BLaER1 treated with 17β-estradiol and CSF1 and Interleukin-3, amounts not matched to agents 10 nM and 100 nM (cell line): ENCODE data around the gene MSX1.

ENCODE experiments used
- H3K27ac ChIP-seq, 11 experiments: shearing (Covaris generic); formaldehyde crosslinking; 2 replicates each; pipeline ENCODE4 v1.8.1; 2022
- H3K27me3 ChIP-seq, 11 experiments: shearing (Covaris generic); formaldehyde crosslinking; 2 replicates each; pipeline ENCODE4 v1.8.1; 2022
- H3K36me3 ChIP-seq, 11 experiments: shearing (Covaris generic); formaldehyde crosslinking; 2 replicates each; pipeline ENCODE4 v1.8.1; 2022
- H3K4me1 ChIP-seq, 10 experiments: shearing (Covaris generic); formaldehyde crosslinking; 2 replicates each; pipeline ENCODE4 v1.8.1; 2022
- H3K4me2 ChIP-seq, 11 experiments: shearing (Covaris generic); formaldehyde crosslinking; 2 replicates each; pipeline ENCODE4 v1.8.1; 2022
- H3K4me3 ChIP-seq, 10 experiments: shearing (Covaris generic); formaldehyde crosslinking; 2 replicates each; pipeline ENCODE4 v1.8.1; 2022
- H3K9ac ChIP-seq, 11 experiments: shearing (Covaris generic); formaldehyde crosslinking; 2 replicates each; pipeline ENCODE4 v1.8.1; 2022
- H3K9me3 ChIP-seq, 11 experiments: shearing (Covaris generic); formaldehyde crosslinking; replicated peaks in 1 of 11; 2 replicates each; pipeline ENCODE4 v1.8.1; 2022
- H4K20me1 ChIP-seq, 11 experiments: shearing (Covaris generic); formaldehyde crosslinking; 2 replicates each; pipeline ENCODE4 v1.8.1; 2022
- Cebpa-rat ChIP-seq, 11 experiments: shearing (Covaris generic); IDR thresholded peaks; 2 replicates each; pipeline ENCODE4 v1.8.1; 2022

MSX1 gene

DNA sequence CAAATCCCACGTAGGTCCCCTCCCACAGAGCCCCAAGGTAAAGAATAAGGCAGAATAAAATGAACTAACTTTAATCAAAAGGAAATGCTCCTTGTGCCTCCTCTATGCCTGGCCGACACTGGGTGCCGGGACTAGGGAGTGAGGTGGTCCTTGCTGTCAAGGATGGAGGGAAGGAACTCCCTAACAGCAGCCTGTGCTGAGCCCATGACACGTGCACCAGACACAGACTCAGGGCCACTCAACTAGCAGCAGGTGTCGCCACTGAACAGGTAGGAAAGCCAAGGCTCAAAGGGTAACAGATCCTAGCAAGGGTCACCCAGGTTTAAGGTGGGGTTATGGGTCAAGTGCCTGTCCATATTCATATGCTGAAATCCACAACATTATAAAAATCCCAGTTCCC lies 29.2 kb downstream of the MSX1 start:
- no peaks in the 10 kb centered on the region for H3K36me3 ChIP-seq
- no peak overlapping the region for H3K4me2 ChIP-seq
- H4K20me1 ChIP-seq, result no peaks in the 10 kb centered on the region
- no peaks in the 10 kb centered on the region for H3K9me3 ChIP-seq
- H3K27me3 ChIP-seq, result no peaks in the 10 kb centered on the region
- H3K27ac ChIP-seq, result no peak overlapping the region
- no peak overlapping the region for H3K4me3 ChIP-seq
- no peak overlapping the region for H3K9ac ChIP-seq
- H3K4me1 ChIP-seq, result peaks cover 0 to 5% (median 0%) of the 10 kb centered on the region in 10 experiments; a peak in 3 of 20 replicates
- TF ChIP-seq Cebpa-rat (IDR thresholded peaks at IDR 0.05), result no peak

DNA sequence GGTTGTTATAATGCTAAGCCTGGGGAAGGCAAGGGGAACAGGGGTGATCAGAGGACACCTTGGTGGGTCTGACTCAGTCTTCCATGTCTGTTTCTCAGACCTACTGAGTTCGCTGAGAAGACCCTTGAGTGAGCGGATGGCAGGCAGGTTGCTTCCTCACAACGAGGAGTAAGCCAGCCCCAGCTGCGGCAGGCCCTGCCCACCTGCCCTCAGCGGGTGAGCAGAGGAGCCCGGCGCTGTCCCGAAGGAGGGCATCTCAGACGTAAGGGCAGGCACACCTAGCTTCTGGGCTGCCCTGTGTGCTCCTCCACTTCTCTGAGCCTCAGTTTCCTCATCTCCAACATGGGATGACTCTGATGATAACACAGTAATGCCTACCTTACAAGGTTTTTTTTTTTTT lies 30.3 kb downstream of the MSX1 start:
- no peaks in the 10 kb centered on the region for H3K27me3 ChIP-seq
- H3K27ac ChIP-seq, result no peak overlapping the region
- TF ChIP-seq Cebpa-rat (IDR thresholded peaks at IDR 0.05), result no peak
- H3K4me3 ChIP-seq, result no peak overlapping the region
- H3K4me2 ChIP-seq, result no peak overlapping the region
- H3K9me3 ChIP-seq, result no peaks in the 10 kb centered on the region
- no peak overlapping the region for H3K9ac ChIP-seq
- H3K36me3 ChIP-seq, result no peaks in the 10 kb centered on the region
- no peaks in the 10 kb centered on the region for H4K20me1 ChIP-seq
- H3K4me1 ChIP-seq, result peaks cover 0 to 5% (median 0%) of the 10 kb centered on the region in 10 experiments; a peak in 3 of 20 replicates

DNA sequence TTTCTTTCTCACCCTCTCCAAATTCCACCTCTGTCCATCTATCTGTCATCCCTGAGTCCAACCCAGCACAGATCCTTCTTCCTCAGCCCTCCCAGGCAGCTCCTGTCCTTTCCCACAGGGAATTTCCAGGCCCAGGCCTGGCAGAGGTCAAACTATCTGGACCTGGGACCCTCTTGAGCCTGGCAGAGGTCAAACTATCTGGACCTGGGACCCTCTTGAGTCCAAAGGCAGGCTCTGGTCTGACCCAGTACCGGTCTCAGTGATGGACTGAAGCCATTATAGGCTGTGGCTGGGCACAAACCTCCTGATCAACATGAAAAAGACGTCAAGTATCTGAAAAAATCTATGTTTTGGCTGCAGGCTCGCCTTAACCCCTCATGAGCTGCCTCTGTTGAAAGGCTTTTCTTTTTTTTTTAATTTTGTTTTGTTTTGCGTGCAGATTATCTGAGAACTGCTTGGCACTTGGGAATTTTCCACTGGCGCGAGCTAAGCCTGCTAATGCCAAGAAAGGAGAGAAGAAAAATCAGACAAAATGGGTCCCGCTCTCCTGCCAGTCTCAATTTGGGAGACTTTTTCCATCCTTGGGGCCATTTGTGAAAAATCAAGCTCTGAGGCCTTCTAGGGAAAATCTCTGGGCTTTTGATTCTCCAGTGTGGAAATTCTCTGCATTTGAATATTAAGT lies 31.2 kb downstream of the MSX1 start:
- Histone ChIP-seq H3K27ac (no peak overlapping the region), H3K36me3 (no peaks in the 10 kb centered on the region), H3K4me1 (peaks cover 0 to 5% (median 0%) of the 10 kb centered on the region in 10 experiments; a peak in 3 of 20 replicates), H3K4me3 (no peak overlapping the region), H3K9me3 (no peaks in the 10 kb centered on the region), H3K9ac (no peak overlapping the region), H3K27me3 (no peaks in the 10 kb centered on the region), H3K4me2 (no peak overlapping the region), H4K20me1 (no peaks in the 10 kb centered on the region)
- TF ChIP-seq Cebpa-rat (IDR thresholded peaks at IDR 0.05), result no peak

DNA sequence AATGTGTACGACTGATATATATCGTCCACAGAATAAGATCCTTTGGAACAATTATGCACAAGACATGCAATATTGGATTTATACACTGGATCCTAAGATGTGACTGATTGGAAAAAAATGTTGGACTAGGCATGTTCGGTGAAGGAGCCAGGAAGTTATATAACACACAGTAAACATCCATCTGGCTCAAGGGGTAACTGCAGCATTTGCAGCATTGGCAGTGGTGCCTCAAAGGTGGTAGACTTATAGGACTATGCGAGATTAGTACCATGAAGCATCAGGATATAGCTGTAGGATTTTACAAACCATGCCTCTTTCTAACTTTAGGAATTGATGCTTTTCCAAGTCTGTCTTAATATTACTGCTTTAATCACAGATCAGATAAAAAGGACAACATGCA lies 34.3 kb downstream of the MSX1 start:
- no peak overlapping the region for H3K4me3 ChIP-seq
- H3K4me2 ChIP-seq, result no peak overlapping the region
- H3K27ac ChIP-seq, result no peak overlapping the region
- no peaks in the 10 kb centered on the region for H3K27me3 ChIP-seq
- no peaks in the 10 kb centered on the region for H3K36me3 ChIP-seq
- H3K4me1 ChIP-seq, result no peaks in the 10 kb centered on the region
- no peak for TF ChIP-seq Cebpa-rat (IDR thresholded peaks at IDR 0.05)
- H4K20me1 ChIP-seq, result no peaks in the 10 kb centered on the region
- H3K9ac ChIP-seq, result no peak overlapping the region
- H3K9me3 ChIP-seq, result 0 out of 22 replicates have a peak, but pooled peaks cover 0 to 9% (median 0%) of the 10 kb centered on the region in 11 experiments

DNA sequence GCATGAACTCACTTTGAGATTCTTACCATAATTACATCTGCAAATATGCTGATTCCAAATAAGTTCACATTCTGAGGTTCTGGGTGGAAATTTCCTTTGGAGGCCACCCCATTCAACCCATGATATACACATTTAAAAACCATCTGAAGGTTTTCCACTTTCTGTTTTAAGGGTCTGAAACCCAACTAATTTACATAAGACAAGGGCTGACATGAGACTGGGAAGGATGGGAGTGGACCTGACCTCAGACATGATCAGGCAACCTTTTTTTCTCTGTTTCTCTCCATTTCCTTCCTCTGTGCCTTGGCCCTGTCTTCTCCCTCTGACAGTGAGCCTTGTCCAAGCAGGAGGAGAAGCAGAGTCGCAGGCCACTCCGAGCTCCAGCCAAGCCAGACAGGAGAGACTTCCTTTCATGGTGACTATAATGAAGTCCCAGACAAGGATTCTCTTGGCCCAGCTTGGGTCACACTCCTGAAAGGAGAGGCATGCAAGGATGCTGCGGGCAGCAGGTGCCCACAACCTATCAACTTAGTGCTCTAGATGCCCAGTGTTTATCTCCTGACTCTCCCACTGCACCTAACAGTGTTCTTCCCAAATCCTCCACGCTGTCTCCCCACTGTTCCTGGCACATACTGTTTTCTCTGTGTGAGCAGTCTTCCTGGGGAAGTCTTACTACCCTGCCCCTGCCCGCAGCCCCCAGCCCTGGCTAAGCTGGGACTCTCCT lies 39.9 kb downstream of the MSX1 start:
- H3K4me3 ChIP-seq, result no peak overlapping the region
- H3K27ac ChIP-seq, result no peak overlapping the region
- H3K27me3 ChIP-seq, result no peaks in the 10 kb centered on the region
- no peak overlapping the region for H3K4me2 ChIP-seq
- no peak for TF ChIP-seq Cebpa-rat (IDR thresholded peaks at IDR 0.05)
- peaks cover 0 to 19% (median 5%) of the 10 kb centered on the region in 11 experiments; a peak in 9 of 22 replicates for H3K9me3 ChIP-seq
- no peaks in the 10 kb centered on the region for H4K20me1 ChIP-seq
- H3K9ac ChIP-seq, result no peak overlapping the region
- no peaks in the 10 kb centered on the region for H3K4me1 ChIP-seq
- no peaks in the 10 kb centered on the region for H3K36me3 ChIP-seq

DNA sequence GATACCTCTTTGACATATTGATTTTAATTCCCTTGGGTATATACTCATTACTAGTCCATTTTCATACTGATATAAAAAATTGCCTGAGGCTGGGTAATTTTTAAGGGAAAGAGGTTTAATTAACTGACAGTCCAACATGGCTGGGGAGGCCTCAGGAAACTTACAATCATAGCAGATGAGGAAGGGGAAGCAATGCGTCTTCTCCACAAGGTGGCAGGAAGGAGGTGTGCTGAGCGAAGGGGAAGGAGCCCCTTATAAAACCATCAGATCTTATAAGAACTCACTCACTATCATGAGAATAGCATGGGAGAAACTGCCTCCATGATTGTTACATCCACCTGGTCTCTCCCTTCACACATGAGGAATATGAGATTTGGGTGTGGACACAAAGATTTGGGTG lies 42.4 kb downstream of the MSX1 start:
- Histone ChIP-seq H3K4me2 (no peak overlapping the region), H3K27ac (no peak overlapping the region; a peak in 1 of 22 replicates)
- no peak for TF ChIP-seq Cebpa-rat (IDR thresholded peaks at IDR 0.05)

DNA sequence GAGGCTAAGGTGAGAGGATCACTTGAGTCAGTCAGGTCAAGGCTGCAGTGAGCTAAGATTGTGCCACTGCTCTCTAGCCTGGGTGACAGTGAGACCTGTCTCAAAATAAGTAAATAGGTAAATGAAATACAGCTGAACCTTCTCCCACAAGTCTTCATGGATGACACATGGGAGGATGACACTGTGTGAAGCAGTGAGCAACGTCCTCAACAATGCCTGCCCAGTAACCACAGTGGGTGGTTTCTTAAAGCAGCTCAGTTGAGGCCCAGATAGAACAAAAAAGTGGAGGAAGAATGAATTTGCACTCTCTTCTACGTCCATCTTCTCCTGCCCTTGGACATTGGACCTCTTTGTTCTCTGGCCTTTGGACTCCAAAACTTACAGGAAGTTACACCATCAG lies 52.7 kb downstream of the MSX1 start:
- Histone ChIP-seq H3K9me3 (peaks cover 14 to 32% (median 21%) of the 10 kb centered on the region in 11 experiments; a peak in 20 of 22 replicates), H3K4me2 (no peak overlapping the region), H3K36me3 (no peaks in the 10 kb centered on the region), H3K9ac (no peak overlapping the region), H4K20me1 (no peaks in the 10 kb centered on the region), H3K4me3 (no peak overlapping the region), H3K27ac (no peak overlapping the region), H3K27me3 (no peaks in the 10 kb centered on the region), H3K4me1 (peaks cover 0 to 29% (median 18%) of the 10 kb centered on the region in 10 experiments; a peak in 17 of 20 replicates)
- no peak for TF ChIP-seq Cebpa-rat (IDR thresholded peaks at IDR 0.05)

More for the DNA sequence above, 42.4 kb downstream of the MSX1 start:
- peaks cover 0 to 19% (median 5%) of the 10 kb centered on the region in 11 experiments; a peak in 9 of 22 replicates for H3K9me3 ChIP-seq
- H4K20me1 ChIP-seq, result no peaks in the 10 kb centered on the region
- no peaks in the 10 kb centered on the region for H3K36me3 ChIP-seq
- H3K9ac ChIP-seq, result no peak overlapping the region
- H3K4me3 ChIP-seq, result no peak overlapping the region
- no peaks in the 10 kb centered on the region for H3K4me1 ChIP-seq
- no peaks in the 10 kb centered on the region for H3K27me3 ChIP-seq

DNA sequence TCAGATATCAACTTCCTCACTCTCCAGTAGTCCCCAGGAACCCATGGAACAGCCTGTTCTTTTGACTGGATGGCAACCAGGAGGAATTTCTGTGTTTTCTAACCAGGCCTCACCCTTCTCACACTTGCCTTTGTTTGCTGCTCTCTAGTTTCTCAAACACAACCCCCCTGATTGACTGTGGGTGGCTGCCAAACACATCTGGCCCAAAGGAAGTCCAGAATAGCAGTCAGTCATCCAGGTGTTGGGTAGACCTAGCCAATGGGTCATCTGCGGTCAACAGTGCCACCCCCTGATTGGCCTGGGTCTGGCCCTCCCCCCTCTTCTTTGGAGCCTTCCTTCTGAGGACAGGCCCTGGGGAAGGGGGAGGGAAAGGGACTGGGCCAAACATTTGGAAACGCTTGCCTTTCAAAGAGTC lies 53.7 kb downstream of the MSX1 start:
- no peak overlapping the region for H3K4me3 ChIP-seq
- peaks cover 0 to 29% (median 18%) of the 10 kb centered on the region in 10 experiments; a peak in 17 of 20 replicates for H3K4me1 ChIP-seq
- TF ChIP-seq Cebpa-rat (IDR thresholded peaks at IDR 0.05), result no peak
- no peak overlapping the region; a peak in 1 of 22 replicates for H3K27ac ChIP-seq
- H3K36me3 ChIP-seq, result no peaks in the 10 kb centered on the region; a peak in 1 of 22 replicates
- no peak overlapping the region for H3K9ac ChIP-seq
- H3K27me3 ChIP-seq, result no peaks in the 10 kb centered on the region
- no peaks in the 10 kb centered on the region for H4K20me1 ChIP-seq
- H3K4me2 ChIP-seq, result peak overlapping the region in 5 of 11 experiments; percentile 37 to 79 (median 72); a peak in 6 of 22 replicates
- H3K9me3 ChIP-seq, result peaks cover 24 to 42% (median 31%) of the 10 kb centered on the region in 11 experiments
